Nephron progenitor cell (in vitro differentiated cells): Measurements from ENCODE around the gene DHRSX.
A peak's percentile ranks its signal among the peaks of the same experiment; 100 is the strongest.
"Not testable (repeated sequence)": the region's sequence is repeated elsewhere in the genome, so short reads cannot be mapped to it uniquely, and the experiment has no call there.

ENCODE experiments used
- DNase-seq: peaks from one replicate; pipeline ENCODE4 v3.0.0; 2021
- H3K27ac Mint-ChIP-seq: 2 replicates; pipeline ENCODE4 v1.8.0; 2021; ENCODE audit warnings: mild to moderate bottlenecking, moderate library complexity, mixed read lengths
- H3K27me3 Mint-ChIP-seq: 2 replicates; pipeline ENCODE4 v1.8.0; 2021; ENCODE audit warnings: mild to moderate bottlenecking, low read depth, mixed read lengths; ENCODE audit not compliant: poor library complexity
- H3K36me3 Mint-ChIP-seq: 2 replicates; pipeline ENCODE4 v1.8.0; 2021; ENCODE audit warnings: low read depth, mixed read lengths
- H3K4me1 Mint-ChIP-seq: 2 replicates; pipeline ENCODE4 v1.8.0; 2021; ENCODE audit warnings: mixed read lengths
- H3K4me3 Mint-ChIP-seq: 2 replicates; pipeline ENCODE4 v1.8.0; 2021; ENCODE audit warnings: mild to moderate bottlenecking, moderate library complexity, mixed read lengths
- H3K9me3 Mint-ChIP-seq: 2 replicates; pipeline ENCODE4 v1.8.0; 2021; ENCODE audit warnings: mild to moderate bottlenecking, moderate library complexity, mixed read lengths
- CTCF ChIP-seq: fragments of 200-600 bp; sonication (generic); IDR thresholded peaks from 2 replicates; pipeline ENCODE4 v1.5.0; 2021; ENCODE audit warnings: antibody characterized with exemption

Gene DHRSX

GRCh38 chrX:2507904-2508627 is 7.3 kb upstream of the DHRSX start:
- Mint-ChIP-seq H3K27me3 (peaks cover 14% of the 10 kb centered on the region), H3K27ac (no peak overlapping the region), H3K36me3 (no peaks in the 10 kb centered on the region), H3K4me1 (peaks cover 10% of the 10 kb centered on the region), H3K4me3 (no peak overlapping the region), H3K9me3 (peaks cover 7% of the 10 kb centered on the region)
- no peak for TF ChIP-seq CTCF
- peak; percentile 14 for DNase-seq

- H3K4me1 Mint-ChIP-seq = peaks cover 17% of the 10 kb centered on the region
- H3K27ac Mint-ChIP-seq = no peak overlapping the region
- TF ChIP-seq CTCF = no peak
- no peak for DNase-seq
- H3K36me3 Mint-ChIP-seq = no peaks in the 10 kb centered on the region
- no peak overlapping the region for H3K4me3 Mint-ChIP-seq
- peaks cover 14% of the 10 kb centered on the region for H3K27me3 Mint-ChIP-seq
- H3K9me3 Mint-ChIP-seq = peaks cover 7% of the 10 kb centered on the region
Observed at GRCh38 chrX:2507196-2507595, 6.4 kb upstream of the DHRSX start.

GRCh38 chrX:2505341-2505740 is 4.6 kb upstream of the DHRSX start:
- not testable (repeated sequence) for H3K9me3 Mint-ChIP-seq, H3K4me3 Mint-ChIP-seq, H3K27ac Mint-ChIP-seq, DNase-seq, H3K27me3 Mint-ChIP-seq, H3K36me3 Mint-ChIP-seq
- peaks cover 23% of the 10 kb centered on the region for H3K4me1 Mint-ChIP-seq

GRCh38 chrX:2504706-2505332 is 4.0 kb upstream of the DHRSX start:
- Mint-ChIP-seq H3K36me3 (no peaks in the 10 kb centered on the region), H3K9me3 (no peaks in the 10 kb centered on the region), H3K4me1 (peaks cover 23% of the 10 kb centered on the region), H3K27me3 (no peaks in the 10 kb centered on the region), H3K4me3 (no peak overlapping the region), H3K27ac (no peak overlapping the region)
- no peak for TF ChIP-seq CTCF
- DNase-seq = no peak

GRCh38 chrX:2503591-2504500 is 3.1 kb upstream of the DHRSX start:
- DNase-seq = no peak
- H3K4me1 Mint-ChIP-seq = peaks cover 29% of the 10 kb centered on the region
- no peak for TF ChIP-seq CTCF
- H3K36me3 Mint-ChIP-seq = no peaks in the 10 kb centered on the region
- no peaks in the 10 kb centered on the region for H3K27me3 Mint-ChIP-seq
- no peak overlapping the region for H3K4me3 Mint-ChIP-seq
- no peak overlapping the region for H3K27ac Mint-ChIP-seq
- H3K9me3 Mint-ChIP-seq = no peaks in the 10 kb centered on the region
